Stimulated activated CD4-positive, alpha-beta T cell treated with anti-CD3 and anti-CD28 coated beads, Interleukin-2, amount 100 ng/mL, for 4 hours (primary cell): ENCODE results near the gene PAPPA.

Experiments used
- DNase-seq: peaks from one replicate; pipeline ENCODE4 v3.0.0-alpha.2; 2020; ENCODE audit warnings: low read depth

The PAPPA gene

DNA sequence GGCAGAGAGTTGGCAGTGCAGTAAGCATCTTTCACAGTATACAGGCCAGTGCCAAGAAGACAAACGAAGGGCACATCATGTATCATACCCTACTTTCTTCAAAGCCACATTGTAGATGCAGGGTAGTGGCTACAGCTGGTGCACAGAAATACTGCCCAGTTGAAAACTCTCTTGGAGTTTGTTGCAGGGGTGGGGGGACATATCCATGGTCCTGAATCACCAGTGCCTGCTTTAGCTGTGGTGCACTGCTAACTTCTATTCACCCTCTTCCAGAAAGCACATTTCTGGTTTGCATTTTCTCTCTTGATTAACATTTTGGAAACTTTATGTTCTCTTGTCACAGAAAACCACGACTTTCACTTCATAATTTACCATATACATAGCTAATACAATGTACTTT is 196.6 kb downstream of the PAPPA start:
- DNase-seq, result no peak

DNA sequence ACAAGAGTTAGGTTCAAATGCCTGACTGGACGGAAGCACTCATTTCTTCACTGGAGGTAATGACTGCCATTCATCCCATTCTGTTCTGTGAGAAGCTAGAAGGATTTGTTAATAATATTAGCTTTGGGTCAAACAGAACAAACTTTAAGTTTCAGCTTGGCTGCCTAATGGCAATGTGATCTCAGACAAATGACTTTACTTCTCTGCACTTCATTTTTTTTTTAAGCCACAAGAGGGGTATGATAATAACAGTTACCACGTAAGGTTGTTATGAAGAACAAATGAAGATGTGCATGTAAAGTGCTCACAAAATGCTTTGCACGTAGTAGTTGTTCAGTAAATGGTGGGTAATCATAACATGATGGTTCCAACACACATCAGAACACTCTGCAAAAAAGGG is 199.4 kb downstream of the PAPPA start:
- no peak for DNase-seq

- no peak for DNase-seq
These were observed 201.7 kb downstream of the PAPPA start for GRCh38 chr9:116355153-116355921.

DNA sequence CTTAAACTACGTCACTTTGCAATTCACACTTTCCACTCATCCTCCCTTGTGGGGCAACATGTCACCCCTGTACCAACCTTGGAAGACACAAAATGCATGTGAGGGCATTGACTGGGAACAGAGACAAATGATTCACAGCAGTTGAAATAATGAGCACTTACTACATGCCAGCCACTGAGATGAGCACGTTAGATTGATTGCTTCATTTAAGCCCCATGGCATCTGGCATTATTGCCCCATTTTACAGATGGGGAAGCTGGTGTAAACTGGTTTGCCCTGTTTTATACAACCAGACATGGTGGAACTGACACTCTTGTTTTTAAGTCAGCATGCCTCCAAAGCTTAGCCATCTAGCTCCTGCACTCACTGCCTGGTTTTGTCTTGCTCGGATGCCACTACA is 204.7 kb downstream of the PAPPA start:
- no peak for DNase-seq

DNA sequence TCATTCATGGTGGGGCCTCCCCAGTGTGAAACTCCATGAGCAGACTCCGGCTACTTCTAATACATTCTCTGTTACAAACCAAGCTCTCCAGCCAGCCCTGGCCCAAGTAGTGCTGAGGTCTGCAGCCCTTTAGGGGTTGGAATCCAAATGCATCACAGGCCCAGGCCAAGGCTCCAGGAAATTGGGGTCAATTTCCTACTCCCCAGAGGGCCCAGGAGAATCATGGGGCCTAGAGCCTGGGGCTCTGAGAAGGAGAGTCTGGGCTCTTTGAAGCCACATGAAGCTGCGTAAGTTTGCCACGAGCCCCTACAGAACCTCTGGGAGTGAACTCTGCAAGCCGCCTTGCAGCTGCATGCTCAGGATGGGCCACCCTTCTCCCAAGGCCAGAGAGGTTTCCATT is 206.4 kb downstream of the PAPPA start:
- DNase-seq, result no peak

DNA sequence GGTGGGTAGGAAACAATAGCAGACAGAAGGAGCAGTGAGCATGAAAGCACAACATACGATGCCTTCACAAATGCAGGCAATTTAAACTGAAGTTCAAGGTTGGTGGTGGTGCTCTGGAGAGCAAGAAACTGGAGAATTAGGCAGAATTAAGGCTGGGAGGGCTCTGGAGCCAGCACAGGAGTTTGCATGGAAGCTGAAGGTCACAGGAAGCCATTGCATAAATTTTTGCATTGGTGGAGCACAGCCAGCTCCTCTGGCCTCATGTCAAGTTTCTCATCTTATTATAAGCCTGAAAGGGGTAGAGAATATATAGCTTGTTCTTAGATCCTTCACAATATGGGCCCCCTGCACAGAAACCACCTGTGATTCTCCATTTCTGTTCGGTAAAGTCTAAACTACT is 207.4 kb downstream of the PAPPA start:
- DNase-seq, result no peak

GRCh38 chr9:116361547-116361946 is 208.0 kb downstream of the PAPPA start:
- no peak for DNase-seq

- no peak for DNase-seq
These were observed 208.9 kb downstream of the PAPPA start for GRCh38 chr9:116362493-116362892.

DNA sequence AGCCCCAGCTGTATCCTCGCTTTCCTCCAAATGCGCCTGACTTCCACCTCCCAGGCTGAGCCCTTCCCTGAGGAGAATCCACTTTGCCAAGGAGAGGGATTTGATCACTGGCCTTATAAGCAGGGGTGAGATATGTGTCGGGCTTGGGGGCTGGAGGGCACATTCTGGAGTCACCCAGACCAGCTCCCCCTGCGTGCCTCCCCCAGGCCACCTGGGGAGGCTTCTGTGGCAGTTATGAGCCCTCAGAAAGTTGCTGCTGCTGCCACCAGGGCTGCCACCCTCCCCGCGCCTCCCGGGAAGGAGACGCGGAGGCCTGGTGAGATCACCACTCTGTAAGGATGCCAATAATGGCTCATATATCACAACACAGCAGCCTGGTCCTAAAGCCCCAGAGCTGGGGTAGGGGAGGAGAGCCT is 211.5 kb downstream of the PAPPA start:
- no peak for DNase-seq

GRCh38 chr9:116366241-116366640 is 212.7 kb downstream of the PAPPA start:
- no peak for DNase-seq

DNA sequence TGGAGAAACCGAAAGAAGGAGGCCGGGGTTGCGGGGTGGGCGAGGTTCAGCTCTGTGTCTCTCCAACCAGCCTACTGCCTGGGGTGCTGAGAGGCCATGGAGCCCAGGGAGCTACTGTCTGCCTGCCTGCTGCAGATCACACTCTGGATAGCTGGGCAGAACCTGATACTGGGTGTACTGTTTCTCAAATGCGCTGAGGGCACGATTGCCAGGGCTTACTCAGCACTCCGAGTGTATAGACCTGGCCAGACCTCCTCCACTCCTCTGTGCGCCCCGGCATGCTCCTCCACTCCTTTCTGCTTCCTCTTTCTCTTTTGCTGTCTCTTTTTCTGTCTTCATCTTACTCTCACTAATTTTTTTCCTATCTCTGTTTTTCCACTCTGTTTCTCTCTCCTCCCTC is 215.1 kb downstream of the PAPPA start:
- no peak for DNase-seq

GRCh38 chr9:116369706-116370105 is 216.1 kb downstream of the PAPPA start:
- DNase-seq, result no peak

- DNase-seq, result no peak
These were observed 217.0 kb downstream of the PAPPA start for GRCh38 chr9:116370556-116370955.

GRCh38 chr9:116372081-116372673 is 218.6 kb downstream of the PAPPA start:
- no peak for DNase-seq

DNA sequence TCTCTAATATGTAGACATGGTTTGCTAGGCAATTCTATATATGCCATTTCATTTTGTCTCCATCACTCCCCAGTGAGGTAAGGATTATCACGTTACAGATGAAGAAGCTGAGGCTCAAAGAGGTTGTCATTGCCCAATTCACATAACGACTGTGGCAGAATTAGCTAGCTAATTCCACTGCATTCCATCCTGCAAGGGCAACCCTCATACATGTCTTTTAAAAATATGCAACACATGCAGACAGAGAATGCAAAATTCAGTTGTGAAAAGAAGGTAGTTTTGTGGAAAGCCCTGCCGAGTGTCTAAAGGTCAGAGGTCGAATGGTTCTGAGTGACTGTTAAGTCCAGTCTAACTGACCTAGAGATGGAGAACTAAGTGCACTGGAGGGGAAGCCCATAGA is 219.2 kb downstream of the PAPPA start:
- no peak for DNase-seq

DNA sequence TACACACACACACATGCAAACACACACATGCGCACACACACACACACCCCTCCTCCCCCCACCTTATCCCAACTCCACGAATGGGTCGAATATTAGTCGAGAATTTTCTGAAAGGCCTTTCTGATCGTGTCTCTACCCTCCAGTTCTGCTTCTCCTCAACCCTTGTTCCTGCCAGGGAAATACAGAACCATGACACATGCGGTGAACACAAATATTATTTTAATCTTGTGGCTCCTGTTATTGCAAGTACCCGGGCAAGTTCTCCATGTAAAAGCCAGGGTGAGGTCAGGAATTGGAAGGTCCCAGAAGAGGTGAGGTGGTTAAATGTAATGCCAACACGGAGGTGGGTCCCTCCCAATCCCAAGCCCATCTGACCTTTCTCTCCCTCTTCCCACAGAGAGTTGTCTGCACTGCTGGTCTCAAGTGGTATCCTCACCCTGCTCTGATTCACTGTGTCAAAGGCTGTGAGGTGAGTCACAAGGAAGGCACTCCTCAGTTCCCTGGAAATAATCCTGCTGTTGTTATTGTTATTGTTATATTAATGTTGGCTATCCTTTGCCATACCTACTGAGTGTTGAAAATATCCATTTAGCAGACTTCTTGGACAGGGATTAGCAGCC is 223.7 kb downstream of the PAPPA start:
- DNase-seq, result no peak

DNA sequence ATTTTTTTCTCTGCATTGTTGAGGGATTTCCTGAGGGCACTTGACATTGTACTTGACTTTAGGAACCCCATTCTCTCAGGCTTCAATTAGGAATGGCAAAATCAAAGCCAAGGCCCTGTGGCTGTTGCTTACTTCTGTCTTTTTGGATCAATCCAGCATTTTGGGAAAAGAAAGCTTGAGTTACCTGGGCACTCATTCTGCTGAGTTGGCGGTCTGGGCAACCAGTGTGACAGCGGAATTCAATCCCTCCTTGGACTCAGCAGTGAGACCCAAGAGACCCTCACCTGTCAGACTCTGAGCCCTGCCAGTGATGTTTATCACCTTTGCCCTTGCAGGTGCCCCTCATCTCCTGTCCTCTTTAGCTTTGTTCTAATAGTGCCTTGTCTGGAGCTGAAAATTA is 225.3 kb downstream of the PAPPA start:
- no peak for DNase-seq

DNA sequence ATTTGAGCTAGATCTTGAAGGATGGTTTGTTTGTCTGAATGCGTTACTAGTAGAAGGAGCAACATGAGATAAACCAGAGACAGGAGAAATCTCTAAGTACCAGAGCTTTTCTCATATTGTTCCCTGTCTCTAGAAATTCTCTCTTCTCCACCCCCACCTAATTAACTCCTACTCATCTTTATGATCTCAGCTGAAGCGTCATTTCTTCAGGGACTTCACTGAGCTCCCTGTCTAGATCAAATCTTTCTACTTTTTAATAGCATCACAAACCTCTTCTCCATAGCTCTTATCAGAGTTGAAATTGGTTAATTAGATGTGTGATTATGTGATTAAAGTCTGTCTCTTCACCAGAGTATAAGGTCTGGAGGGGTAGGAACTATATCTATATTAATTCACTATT is 226.2 kb downstream of the PAPPA start:
- no peak for DNase-seq

GRCh38 chr9:116380496-116380995 is 227.0 kb downstream of the PAPPA start:
- DNase-seq, result no peak

DNA sequence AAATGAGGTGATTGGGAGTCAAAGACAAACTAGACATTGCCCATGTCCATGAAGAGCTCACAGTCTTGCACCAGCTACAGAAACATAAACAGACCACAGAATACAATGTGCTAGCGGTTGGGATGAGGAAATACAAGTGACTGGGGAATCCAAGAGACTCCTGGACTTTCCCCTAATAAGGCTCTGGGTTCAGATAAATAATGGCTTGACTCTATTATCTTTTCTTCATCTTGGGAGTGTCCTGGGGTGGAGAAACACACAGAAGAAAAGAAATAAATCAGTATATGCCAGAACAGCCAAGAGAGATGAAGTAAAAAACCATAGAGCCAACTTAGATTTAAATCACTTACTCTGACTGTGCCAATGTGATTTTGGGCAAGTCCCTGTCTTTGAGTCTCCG is 227.8 kb downstream of the PAPPA start:
- no peak for DNase-seq

GRCh38 chr9:116382053-116382452 is 228.5 kb downstream of the PAPPA start:
- DNase-seq, result no peak

- no peak for DNase-seq
These were observed 229.5 kb downstream of the PAPPA start for GRCh38 chr9:116383133-116383532.

DNA sequence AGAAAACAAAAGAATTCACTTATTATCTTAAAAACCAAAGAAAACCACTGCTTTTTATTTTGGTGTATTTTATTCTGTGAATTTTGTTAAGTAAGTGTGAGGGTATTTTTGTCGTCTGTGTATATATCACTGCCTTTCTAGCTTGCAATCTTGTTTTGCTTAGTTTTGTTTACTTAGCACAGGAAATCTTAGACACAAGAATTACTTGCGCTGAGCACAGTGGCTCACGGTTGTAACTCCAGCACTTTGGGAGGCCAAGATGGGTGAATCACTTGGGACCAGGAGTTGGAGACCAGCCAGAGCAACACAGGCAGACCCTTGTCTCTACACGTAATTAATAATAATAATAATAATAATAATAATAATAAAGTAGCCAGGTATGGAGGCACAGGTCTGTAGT is 230.3 kb downstream of the PAPPA start:
- no peak for DNase-seq
